Keratinocyte (primary cell): ENCODE data around the gene COL1A2.

Experiments
- CTCF ChIP-seq, 3 experiments: IDR thresholded peaks in 1 of 3; conservative IDR thresholded peaks in 1 of 3; optimal IDR thresholded peaks in 1 of 3; 2 replicates in 2 of 3; 3 replicates in 1 of 3; pipeline versions ENCODE3 to v1.5.1; 2011; ENCODE audit warnings: low read length in 3 of 3, mild to moderate bottlenecking in 3 of 3, moderate library complexity in 2 of 3, control low read depth in 1 of 3, inconsistent platforms in 1 of 3; ENCODE audit not compliant: insufficient read depth in 2 of 3; ENCODE audit errors: extremely low read depth in 1 of 3
- EZH2 ChIP-seq: IDR thresholded peaks from one replicate; pipeline ENCODE4 v1.6.1; 2012; ENCODE audit warnings: inconsistent platforms, mild to moderate bottlenecking, low read length, moderate library complexity

DNA sequence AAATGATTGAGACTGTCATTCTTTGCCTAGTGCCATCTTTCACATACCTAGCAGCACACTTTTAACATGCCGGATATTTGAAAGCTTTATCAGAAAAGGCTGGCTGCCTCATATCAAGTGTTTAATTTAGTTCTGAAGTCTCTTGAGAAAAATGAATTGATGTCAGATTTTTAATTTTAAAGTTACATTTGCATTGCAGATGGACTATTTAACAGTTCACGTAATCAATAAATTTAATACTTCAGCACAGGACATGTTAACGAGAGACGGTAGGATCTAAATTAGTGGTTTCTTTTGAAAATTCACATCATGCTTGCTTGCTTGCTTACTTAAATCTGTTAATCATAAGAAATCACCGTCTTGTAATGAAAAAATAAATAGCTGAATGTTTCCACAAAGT, 51.6 kb downstream of the COL1A2 start:
- TF ChIP-seq CTCF (optimal IDR thresholded peaks at IDR 0.05 in 1 of 3, IDR thresholded peaks at IDR 0.05 in 1 of 3, conservative IDR thresholded peaks at IDR 0.05 in 1 of 3; ENCODE audit: extremely low read depth in 1 of 3, insufficient read depth in 2 of 3, low read length in 3 of 3), result no peak
- no peak for TF ChIP-seq EZH2
